Panc1 (cell line): Measurements from ENCODE around the gene MRPL55. TPM values are rescaled to one million over a fixed set of nuclear protein-coding genes. Genes with fewer than 3 reads are reported as not detected.

Experiments used
- ATAC-seq: fragments of 200-7000 bp; cut with Tn5 transposase; 2 replicates; pipeline ENCODE4 v1.9.1; 2020; ENCODE audit warnings: mild to moderate bottlenecking, moderate library complexity
- BruUV-seq: library from RNA; stranded (reverse); fragments of 400-500 nt; replicated peaks from 2 replicates; lab custom pipeline; 2021; lab: Mats Ljungman, UMichigan
- CTCF ChIA-PET: fragments of 300-600 bp; sonication (Branson Sonifier 250); formaldehyde crosslinking; loops from one replicate; lab custom pipeline; 2022; ENCODE audit warnings: antibody characterized with exemption; lab: Charles Lee
- POLR2A ChIA-PET: fragments of 300-600 bp; sonication (Branson Sonifier 250); formaldehyde crosslinking; loops from one replicate; lab custom pipeline; 2022; ENCODE audit warnings: antibody characterized with exemption; lab: Charles Lee
- DNase-seq: peaks from one replicate; pipeline ENCODE4 v3.0.0-alpha.2; 2010; ENCODE audit warnings: low read depth, low spot score
- H3K27ac ChIP-seq: 2 replicates; pipeline ENCODE4 v1.5.1; 2011; ENCODE audit warnings: mild to moderate bottlenecking, low read length, inconsistent platforms
- H3K27me3 ChIP-seq: fragments of 200-500 bp; sonication (Bioruptor generic); 2 replicates; pipeline ENCODE4 v1.6.0; 2014; ENCODE audit warnings: low read length, inconsistent platforms; ENCODE audit not compliant: control insufficient read depth, insufficient read depth
- H3K36me3 ChIP-seq: fragments of 200-500 bp; sonication (Bioruptor generic); 2 replicates; pipeline ENCODE4 v1.5.1; 2014; ENCODE audit warnings: inconsistent platforms, mild to moderate bottlenecking, low read length, moderate library complexity; ENCODE audit not compliant: control insufficient read depth, insufficient read depth
- H3K4me1 ChIP-seq: 2 replicates; pipeline ENCODE4 v1.5.1; 2011; ENCODE audit warnings: inconsistent platforms, mild to moderate bottlenecking, low read length, moderate library complexity; ENCODE audit not compliant: control insufficient read depth, insufficient read depth
- H3K4me3 ChIP-seq, 2 experiments: 2 replicates each; pipeline ENCODE4 v1.5.1; 2011 to 2012; ENCODE audit warnings: low read depth in 2 of 2, low read length in 2 of 2, mild to moderate bottlenecking in 2 of 2, inconsistent platforms in 1 of 2, moderate library complexity in 1 of 2
- H3K9me3 ChIP-seq: fragments of 200-500 bp; sonication (Bioruptor generic); 2 replicates; pipeline ENCODE4 v1.5.1; 2014; ENCODE audit warnings: low read depth, mild to moderate bottlenecking, inconsistent platforms, low read length, moderate library complexity; ENCODE audit not compliant: control insufficient read depth, insufficient read depth
- CTCF ChIP-seq: fragments of 450-650 bp; IDR thresholded peaks from 2 replicates; pipeline ENCODE4 v1.5.1; 2017; ENCODE audit warnings: mild to moderate bottlenecking
- POLR2AphosphoS5 ChIP-seq: IDR thresholded peaks from 2 replicates; pipeline ENCODE4 v1.6.1; 2012; ENCODE audit warnings: mild to moderate bottlenecking, low read depth, low read length, moderate library complexity
- REST ChIP-seq, 2 experiments: IDR thresholded peaks; 2 replicates each; pipeline ENCODE4 v1.6.1; 2011 to 2012; ENCODE audit warnings: low read depth in 2 of 2, control low read depth in 1 of 2, low read length in 1 of 2, mild to moderate bottlenecking in 1 of 2, moderate library complexity in 1 of 2; ENCODE audit not compliant: insufficient read depth in 1 of 2
- SIN3A ChIP-seq: IDR thresholded peaks from 2 replicates; pipeline ENCODE4 v1.6.1; 2012; ENCODE audit warnings: low read depth, mild to moderate bottlenecking, low read length, moderate library complexity, borderline replicate concordance; ENCODE audit not compliant: insufficient read depth
- TCF7L2 ChIP-seq: IDR thresholded peaks from 2 replicates; pipeline ENCODE4 v1.6.1; 2011; ENCODE audit warnings: mild to moderate bottlenecking, low read depth, low read length, inconsistent platforms
- in situ Hi-C: cut with HindIII; loops from 2 replicates; pipeline ENCODE4 v1.10.0; 2016; ENCODE audit warnings: low sequenced_read_pairs, low pct_unique_long_range_greater_than_20kb
- intact Hi-C: fragments of 100-400 bp; cut with micrococcal nuclease; formaldehyde crosslinking; loops from one replicate; pipeline ENCODE4 v1.10.0; 2022; ENCODE audit not compliant: unreplicated experiment
- total RNA-seq: library from RNA; stranded (reverse); gene quantifications from one replicate; pipeline ENCODE4 v1.2.1, GENCODE V29; 2021; ENCODE audit not compliant: unreplicated experiment

MRPL55 gene
- total RNA-seq, 1 experiment from 2014 or later: 53.0 TPM

- no peak for DNase-seq
- POLR2A ChIA-PET: no interaction called here
- TF ChIP-seq TCF7L2: no peak
- no peak for TF ChIP-seq REST (IDR thresholded peaks at IDR 0.05; ENCODE audit: insufficient read depth in 1 of 2, low read depth in 2 of 2, low read length in 1 of 2)
- TF ChIP-seq SIN3A: no peak
- TF ChIP-seq CTCF: no peak
- TF ChIP-seq POLR2AphosphoS5: no peak
- no peak for ATAC-seq
- Histone ChIP-seq H3K27me3 (peaks cover 7% of the 10 kb centered on the region; the same call in 1 of the 2 replicates), H3K36me3 (no peaks in the 10 kb centered on the region; the same call in 1 of the 2 replicates), H3K4me1 (0 out of 2 replicates have a peak, but pooled peaks cover 2% of the 10 kb centered on the region), H3K4me3 (no peak overlapping the region), H3K27ac (no peak overlapping the region), H3K9me3 (no peaks in the 10 kb centered on the region)
- intact Hi-C loops: loop anchor here (1.0 kb wide), 1 partner anchor 60 kb away; no protein-coding TSS in a partner anchor
- CTCF ChIA-PET: no interaction called here
- in situ Hi-C loops: no loop called here
- BruUV-seq: no TSS peak
Observed at GRCh38 chr1:228131766-228132165, 22.7 kb upstream of the MRPL55 start.

GRCh38 chr1:228125185-228125584 lies 16.1 kb upstream of the MRPL55 start:
- H3K27ac ChIP-seq: no peak overlapping the region
- BruUV-seq: no TSS peak
- ChIA-PET POLR2A (no interaction called here), CTCF (no interaction called here)
- in situ Hi-C loops: no loop called here
- DNase-seq (no peak), ATAC-seq (no peak)
- H3K4me3 ChIP-seq: no peak overlapping the region
- intact Hi-C loops: no loop called here
- no peaks in the 10 kb centered on the region; the same call in 1 of the 2 replicates for H3K27me3 ChIP-seq
- no peaks in the 10 kb centered on the region for H3K9me3 ChIP-seq
- TF ChIP-seq CTCF (no peak), REST (IDR thresholded peaks at IDR 0.05; ENCODE audit: insufficient read depth in 1 of 2, low read depth in 2 of 2, low read length in 1 of 2) (no peak), SIN3A (no peak), TCF7L2 (no peak), POLR2AphosphoS5 (no peak)
- no peaks in the 10 kb centered on the region for H3K36me3 ChIP-seq
- 0 out of 2 replicates have a peak, but pooled peaks cover under 1% of the 10 kb centered on the region for H3K4me1 ChIP-seq
